ENCODE data around the gene NTRK3. TPM values are rescaled to one million over a fixed set of nuclear protein-coding genes. Genes with fewer than 3 reads are reported as not detected.

The NTRK3 gene
- total and polyA plus RNA-seq, 2 donors (not counting 3 experiments of a cell fraction or from before 2014, with no cell fraction given): not detected

DNA sequence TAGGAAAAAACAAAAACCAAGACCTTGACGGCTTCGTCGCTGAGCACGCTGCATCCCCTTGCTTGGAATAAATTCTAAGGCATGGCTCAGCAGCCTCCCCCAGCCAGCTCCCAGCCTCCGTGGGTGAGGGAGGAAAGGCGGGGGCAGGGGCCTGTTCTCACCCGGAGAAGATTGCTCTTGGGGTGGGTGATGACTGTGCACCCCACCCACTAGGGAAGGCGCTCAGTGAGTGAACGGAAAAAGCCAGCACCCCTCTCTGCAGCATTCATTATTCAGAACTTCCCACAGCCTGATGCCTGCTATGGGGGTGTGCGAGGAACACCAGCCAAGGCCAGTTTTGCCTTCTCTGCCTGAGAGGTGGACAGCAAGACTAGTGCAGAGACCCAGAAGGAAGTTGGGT, 19.3 kb upstream of the NTRK3 start:
- Histone ChIP-seq H3K4me2 (ENCODE audit: insufficient read depth, low read length) (no peak overlapping the region), H3K9ac (replicated peaks; ENCODE audit: extremely low read depth, insufficient read depth, low read length) (no peak overlapping the region), H4K20me1 (replicated peaks; ENCODE audit: control insufficient read depth, extremely low read depth, insufficient read depth, low read length) (no peaks in the 10 kb centered on the region), H2AFZ (ENCODE audit: low read depth, low read length) (no peak overlapping the region), H3K27ac (ENCODE audit: insufficient read depth, low read depth, low read length) (no peak overlapping the region), H3K36me3 (ENCODE audit: control insufficient read depth in 2 of 2, extremely low read depth in 1 of 2, insufficient read depth in 2 of 2, low read length in 2 of 2) (no peaks in the 10 kb centered on the region), H3K4me1 (ENCODE audit: control insufficient read depth, extremely low read depth, insufficient read depth, low read length) (no peaks in the 10 kb centered on the region), H3K79me2 (ENCODE audit: control insufficient read depth, insufficient read depth, low read length) (no peaks in the 10 kb centered on the region), H3K9me3 (replicated peaks; ENCODE audit: control insufficient read depth, insufficient read depth, low read length) (no peaks in the 10 kb centered on the region), H3K9me1 (replicated peaks; ENCODE audit: control insufficient read depth, extremely low read depth, insufficient read depth, low read length) (no peaks in the 10 kb centered on the region), H3K4me3 (replicated peaks in 1 of 3; ENCODE audit: insufficient read depth in 1 of 3, low read depth in 1 of 3, low read length in 3 of 3) (no peak overlapping the region), H3K27me3 (ENCODE audit: control insufficient read depth in 2 of 2, insufficient read depth in 2 of 2, low read length in 2 of 2) (no peaks in the 10 kb centered on the region)
- DNase-seq (ENCODE audit: low read depth, low spot score) (no peak), FAIRE-seq (no peak)
- POLR2A ChIA-PET: no interaction called here
- CTCF ChIA-PET: interaction anchor here (5.3 to 5.4 kb wide), 2 partner anchors 16 to 28 kb away, joined by 21 to 40 read pairs; no protein-coding TSS in a partner anchor
- dilution Hi-C loops (cut with MboI; ENCODE audit: extremely low pct_ligation_motif_present, low sequenced_read_pairs): no loop called here
- BruUV-seq (replicated peaks): no TSS peak
- TF ChIP-seq, protein P1, sequence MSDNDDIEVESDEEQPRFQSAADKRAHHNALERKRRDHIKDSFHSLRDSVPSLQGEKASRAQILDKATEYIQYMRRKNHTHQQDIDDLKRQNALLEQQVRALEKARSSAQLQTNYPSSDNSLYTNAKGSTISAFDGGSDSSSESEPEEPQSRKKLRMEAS (IDR thresholded peaks at IDR 0.05; ENCODE audit: insufficient read depth, insufficient read length): no peak
- no peak for TF ChIP-seq GATA2 (IDR thresholded peaks at IDR 0.05; ENCODE audit: insufficient read depth, insufficient read length, low read depth, low read length)
- no peak for TF ChIP-seq CTCF (IDR thresholded peaks at IDR 0.05; ENCODE audit: extremely low read depth in 1 of 2, insufficient read depth in 1 of 2, low read depth in 1 of 2, low read length in 2 of 2)
- no peak for TF ChIP-seq POLR2A (IDR thresholded peaks at IDR 0.05; ENCODE audit: low read depth, low read length)
- TF ChIP-seq JUN (IDR thresholded peaks at IDR 0.05; ENCODE audit: borderline replicate concordance, insufficient read depth, insufficient read length, low read depth): no peak
- intact Hi-C loops (cut with micrococcal nuclease): loop anchor here (10.0 kb wide), 1 partner anchor 179 kb away; no protein-coding TSS in a partner anchor

Data from endothelial cell of umbilical vein (primary cell).